CD4-positive, alpha-beta T cell treated with Interleukin-17A for 1 hour (primary cell): Measurements from ENCODE around the gene ORM2.

Experiments used
- DNase-seq: peaks from one replicate; pipeline ENCODE4 v3.0.0-alpha.2; 2020

Gene ORM2

DNA sequence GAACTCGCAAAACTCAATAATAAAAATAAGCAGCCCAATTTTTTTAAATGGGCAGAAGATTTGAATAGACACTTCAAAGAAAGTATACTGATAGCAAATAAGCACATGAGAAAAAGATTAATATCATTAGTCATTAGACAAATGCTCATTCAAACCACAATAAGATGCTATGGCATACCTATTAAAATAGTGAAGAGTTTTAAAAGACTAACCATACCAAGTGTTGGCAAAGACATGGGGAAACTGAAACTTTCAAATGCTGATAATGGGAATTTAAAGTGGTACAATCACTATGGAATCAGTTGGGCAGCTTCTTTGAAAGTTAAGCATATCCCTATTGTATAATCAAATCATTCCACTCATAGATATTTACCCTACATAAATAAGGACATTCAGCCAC, 33.3 kb upstream of the ORM2 start:
- DNase-seq, result no peak

DNA sequence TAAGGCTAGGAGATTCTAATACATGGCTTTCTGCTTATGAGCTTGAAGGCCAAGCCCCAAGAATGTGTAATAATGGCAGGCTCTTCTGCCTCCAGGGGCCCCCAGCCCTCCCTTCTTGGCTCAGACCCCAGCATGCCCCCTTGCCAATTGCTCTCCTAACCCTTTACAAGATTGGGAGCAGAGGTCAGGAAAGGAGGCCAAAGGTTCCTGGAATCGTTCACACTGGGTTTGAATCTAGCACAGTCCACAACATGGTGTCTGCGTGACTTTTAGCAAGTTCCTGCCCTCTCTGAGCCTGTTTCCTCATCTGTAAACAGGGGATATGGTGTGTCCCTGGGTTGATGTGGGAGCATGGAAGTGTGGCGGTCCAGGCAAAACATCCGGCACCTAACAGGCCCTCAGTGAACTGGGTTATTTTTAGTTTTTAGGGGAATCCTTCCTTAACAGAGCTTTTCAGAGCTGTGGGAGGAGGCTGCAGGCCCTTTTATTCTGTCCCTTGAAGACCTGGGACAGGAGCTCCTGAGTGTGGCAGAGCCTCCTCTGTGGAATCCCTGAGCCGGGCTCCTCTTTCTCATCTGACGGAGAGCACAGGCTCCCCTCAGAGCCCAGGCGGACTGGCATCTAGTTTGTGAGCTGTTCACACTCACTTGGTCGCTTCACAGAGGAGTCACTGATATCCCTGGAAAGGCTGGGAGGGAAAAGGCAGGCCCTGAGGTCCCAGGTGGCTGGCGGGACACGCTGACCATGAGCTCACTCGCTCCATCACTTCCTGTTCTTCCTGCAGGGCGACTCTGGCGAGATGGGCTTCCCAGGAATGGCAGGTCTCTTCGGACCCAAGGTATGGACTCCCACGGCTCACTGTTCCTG, 30.1 kb upstream of the ORM2 start:
- no peak for DNase-seq

GRCh38 chr9:114300153-114300845, 29.4 kb upstream of the ORM2 start:
- DNase-seq, result no peak

- DNase-seq, result no peak
Measured at GRCh38 chr9:114300846-114301797, 28.5 kb upstream of the ORM2 start.

- no peak for DNase-seq
Measured at GRCh38 chr9:114301798-114302565, 27.7 kb upstream of the ORM2 start.

DNA sequence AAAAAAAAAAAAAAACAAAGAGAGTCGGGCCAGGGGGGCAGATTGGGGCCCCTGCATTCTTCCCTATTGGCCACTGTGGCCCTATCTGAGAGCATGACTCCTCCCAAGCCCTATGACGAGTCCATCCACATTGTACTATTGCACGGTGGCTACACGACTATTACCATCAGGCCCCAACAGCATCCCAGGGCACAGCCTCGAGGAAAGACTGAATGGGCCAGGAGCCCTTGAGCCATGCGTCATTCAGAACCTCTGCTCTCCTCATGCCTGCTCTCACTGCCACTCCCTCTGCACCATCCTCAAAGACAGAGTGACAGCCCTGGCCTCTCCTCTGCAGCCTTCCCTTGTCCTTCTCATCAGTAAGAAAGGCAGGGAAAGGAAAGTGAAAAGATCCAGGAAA, 26.9 kb upstream of the ORM2 start:
- DNase-seq, result no peak

GRCh38 chr9:114303571-114303970, 26.1 kb upstream of the ORM2 start:
- no peak for DNase-seq

- DNase-seq, result no peak
Measured at GRCh38 chr9:114303977-114304376, 25.7 kb upstream of the ORM2 start.

- DNase-seq, result no peak
Measured at GRCh38 chr9:114304416-114305188, 25.1 kb upstream of the ORM2 start.

- DNase-seq, result no peak
Measured at GRCh38 chr9:114307899-114308267, 21.8 kb upstream of the ORM2 start.

- DNase-seq, result no peak
Measured at GRCh38 chr9:114308361-114308950, 21.2 kb upstream of the ORM2 start.

GRCh38 chr9:114309096-114309495, 20.6 kb upstream of the ORM2 start:
- no peak for DNase-seq

DNA sequence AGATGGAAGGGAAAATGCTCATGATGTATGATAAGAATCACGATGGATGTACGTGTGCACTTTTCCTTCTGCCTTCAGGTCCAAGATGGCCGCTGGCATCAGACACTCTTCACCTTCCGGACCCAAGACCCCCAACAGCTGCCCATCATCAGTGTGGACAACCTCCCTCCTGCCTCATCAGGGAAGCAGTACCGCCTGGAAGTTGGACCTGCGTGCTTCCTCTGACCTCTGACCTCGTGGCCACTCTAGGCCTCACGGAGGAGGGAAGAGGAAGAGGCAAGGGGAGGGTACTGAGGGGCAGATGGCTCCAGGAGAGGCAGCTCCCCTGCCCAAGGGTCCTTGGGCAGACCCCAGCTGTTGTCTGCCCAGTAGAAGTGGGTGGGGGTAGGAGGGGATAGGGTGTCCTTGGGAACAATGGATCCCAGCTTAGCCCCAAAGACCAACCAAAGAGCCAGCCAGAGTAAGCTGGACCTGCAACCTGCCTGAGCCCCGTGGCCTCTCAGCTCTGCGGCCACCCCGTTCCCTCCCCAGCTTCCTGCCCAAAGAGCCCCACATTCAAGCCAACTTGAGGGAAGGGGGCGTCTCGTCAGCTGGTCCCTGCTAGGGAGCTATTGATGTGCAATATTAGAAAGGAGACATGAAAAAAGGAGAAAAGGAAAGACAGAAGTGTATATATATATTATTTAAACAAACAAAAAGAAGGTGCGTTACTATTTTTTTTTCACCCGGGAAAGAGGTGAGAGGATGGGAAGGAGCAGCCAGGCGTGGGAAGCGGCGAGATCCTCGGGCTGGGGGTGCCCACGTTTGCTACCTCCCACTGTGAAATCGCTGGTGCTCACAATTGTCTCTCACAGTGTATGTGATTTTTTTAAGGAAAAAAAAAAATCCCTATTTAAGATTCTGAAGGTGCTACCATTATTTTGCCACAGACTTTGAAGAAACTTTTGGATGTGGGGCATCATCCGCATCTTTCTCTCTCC, 18.9 kb upstream of the ORM2 start:
- DNase-seq, result no peak

- DNase-seq, result no peak
Measured at GRCh38 chr9:114311571-114312512, 17.8 kb upstream of the ORM2 start.

- DNase-seq, result no peak
Measured at GRCh38 chr9:114312513-114312875, 17.2 kb upstream of the ORM2 start.

DNA sequence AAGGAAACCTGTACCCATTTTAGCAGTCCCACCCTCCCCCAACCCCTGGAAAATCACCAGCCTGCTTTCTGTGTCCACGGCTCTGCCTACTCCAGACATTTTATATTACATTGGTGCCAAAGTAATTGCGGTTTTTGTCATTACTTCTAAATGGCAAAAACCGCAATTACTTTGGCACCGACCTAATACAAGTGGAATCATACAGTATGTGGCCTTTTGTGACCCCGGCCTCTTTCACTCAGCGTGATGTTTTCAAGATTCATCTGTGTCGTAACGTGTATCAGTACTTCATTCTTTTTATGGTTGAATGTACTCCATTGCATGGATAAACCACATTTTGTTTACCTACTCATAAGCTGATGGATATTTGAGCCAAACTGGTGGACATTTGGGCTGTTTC, 16.5 kb upstream of the ORM2 start:
- no peak for DNase-seq

DNA sequence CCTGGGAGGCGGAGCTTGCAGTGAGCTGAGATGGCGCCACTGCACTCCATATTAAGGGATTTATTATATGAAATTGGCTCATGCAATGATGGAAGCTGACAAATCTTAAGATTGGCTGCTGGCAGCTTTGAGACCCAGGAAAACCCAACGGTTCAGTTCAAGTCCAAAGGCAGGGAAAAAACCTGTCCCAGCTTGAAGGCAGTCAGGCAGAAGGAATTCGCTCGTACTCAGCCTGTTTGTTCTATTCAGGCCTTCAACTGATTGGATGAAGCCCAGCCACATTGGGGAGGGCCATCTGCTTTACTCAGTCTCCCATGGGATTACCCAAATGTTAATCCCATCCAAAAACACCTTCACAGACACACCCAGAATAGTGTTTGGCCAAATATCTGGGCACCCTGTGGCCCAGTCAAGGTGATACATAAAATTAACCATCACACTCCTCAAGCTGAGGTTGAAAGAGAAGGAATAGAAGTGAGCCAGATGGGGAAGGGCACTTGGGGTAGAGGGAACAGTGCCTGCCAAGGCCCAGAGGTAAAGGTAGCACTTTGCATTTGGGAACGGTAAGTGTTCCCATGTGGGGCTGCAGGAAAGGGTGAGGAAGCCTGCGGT, 15.3 kb upstream of the ORM2 start:
- DNase-seq, result no peak
